Activated naive CD4-positive, alpha-beta T cell treated with anti-CD3 and anti-CD28 coated beads, Interleukin-2, amount 10 ng/mL, durations not matched to agents 7 days and 5 days (primary cell): ENCODE measurements around the gene TIMM44.

ENCODE experiments used
- CTCF ChIA-PET: fragments of 350-600 bp; sonication (Branson Sonifier 250); formaldehyde crosslinking; loops from one replicate; lab custom pipeline; 2021; ENCODE audit warnings: antibody characterized with exemption; lab: Charles Lee
- DNase-seq: peaks from one replicate; pipeline ENCODE4 v3.0.0-alpha.2; 2020
- H3K27ac Mint-ChIP-seq: one replicate; pipeline ENCODE4 v1.8.0; 2021; ENCODE audit warnings: mild to moderate bottlenecking, moderate library complexity, mixed read lengths
- H3K27me3 Mint-ChIP-seq: one replicate; pipeline ENCODE4 v1.8.0; 2021; ENCODE audit warnings: mild to moderate bottlenecking, mixed read lengths
- H3K36me3 Mint-ChIP-seq: one replicate; pipeline ENCODE4 v1.8.0; 2021; ENCODE audit warnings: mixed read lengths
- H3K4me1 Mint-ChIP-seq: one replicate; pipeline ENCODE4 v1.8.0; 2021; ENCODE audit warnings: mixed read lengths
- H3K4me3 Mint-ChIP-seq: one replicate; pipeline ENCODE4 v1.8.0; 2021; ENCODE audit warnings: mild to moderate bottlenecking, moderate library complexity, mixed read lengths
- H3K9me3 Mint-ChIP-seq: one replicate; pipeline ENCODE4 v1.8.0; 2021; ENCODE audit warnings: mixed read lengths

The TIMM44 gene

DNA sequence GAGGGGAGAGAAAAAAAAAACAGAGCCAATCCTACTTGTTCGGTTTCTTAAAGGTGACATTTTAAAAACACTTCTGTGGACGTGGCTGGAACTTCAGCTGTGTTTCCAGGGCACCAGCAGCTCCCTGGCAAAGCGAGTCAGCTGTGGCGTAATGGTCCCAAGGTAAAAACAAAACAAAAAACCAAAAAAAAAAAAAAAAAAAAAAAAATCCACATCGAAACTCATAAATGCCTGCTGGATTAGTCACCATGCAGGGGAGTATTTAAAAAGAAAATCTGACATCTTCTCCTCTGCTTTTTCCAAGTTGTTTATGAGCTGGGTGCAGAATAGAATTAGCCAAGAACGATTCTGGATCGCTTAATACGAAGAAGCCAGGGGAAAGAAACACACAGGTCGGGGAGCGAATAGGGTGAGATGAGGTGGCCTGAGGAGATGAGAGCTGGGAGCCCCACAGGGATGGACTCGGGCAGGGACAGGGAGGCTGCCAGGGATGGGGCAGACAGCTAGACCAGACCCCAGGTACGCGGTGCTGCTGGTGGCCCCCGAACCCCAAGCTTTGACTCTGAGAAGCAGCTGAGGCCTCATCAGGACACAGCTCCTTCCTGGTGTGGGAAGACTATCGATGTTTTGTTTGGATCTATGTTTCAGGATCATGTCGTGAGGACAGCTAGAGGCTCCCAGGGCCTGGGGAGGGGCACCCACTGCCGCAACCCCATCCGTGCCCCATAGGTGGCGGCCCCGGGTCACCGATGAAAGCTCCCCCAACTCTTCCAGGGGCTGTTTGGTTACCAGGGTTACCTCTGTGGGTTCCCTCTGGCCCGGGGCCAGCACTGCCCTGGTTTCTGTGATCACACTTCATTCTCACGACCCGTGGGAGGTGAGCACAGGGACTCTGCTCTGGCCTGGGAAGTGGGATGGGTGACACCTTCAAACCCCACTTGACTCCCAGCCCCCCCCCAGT lies 14.4 kb downstream of the TIMM44 start:
- H3K4me1 Mint-ChIP-seq: peaks cover 10% of the 10 kb centered on the region
- H3K27ac Mint-ChIP-seq: peak overlapping the region; percentile 12
- peak; percentile 69 for DNase-seq
- CTCF ChIA-PET: interaction anchor here (0.8 to 2.8 kb wide), 9 partner anchors 9 to 140 kb away, joined by 3 to 14 read pairs (median 4); partner anchors contain the start of gene TIMM44
- peaks cover 7% of the 10 kb centered on the region for H3K36me3 Mint-ChIP-seq
- H3K27me3 Mint-ChIP-seq: no peaks in the 10 kb centered on the region
- H3K4me3 Mint-ChIP-seq: no peak overlapping the region
- H3K9me3 Mint-ChIP-seq: no peaks in the 10 kb centered on the region

DNA sequence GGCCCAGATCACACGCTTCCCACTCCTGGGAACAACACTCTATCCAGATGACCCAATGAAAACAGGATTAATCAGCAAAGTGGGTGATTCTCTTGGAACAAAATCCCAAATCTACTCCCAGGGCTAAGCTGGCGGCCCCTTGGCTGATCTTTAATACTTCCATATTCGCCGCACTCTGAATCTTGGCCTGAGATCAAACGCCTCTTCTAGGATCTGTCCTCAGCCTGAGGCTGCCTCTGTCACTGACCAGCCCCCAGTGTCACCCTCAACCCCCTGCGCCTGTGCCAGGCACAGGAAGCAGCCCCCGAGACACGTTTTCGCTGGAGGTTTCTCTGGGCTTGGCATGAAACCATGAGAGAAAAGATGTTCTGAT lies 15.1 kb downstream of the TIMM44 start:
- peaks cover 10% of the 10 kb centered on the region for H3K4me1 Mint-ChIP-seq
- no peaks in the 10 kb centered on the region for H3K9me3 Mint-ChIP-seq
- no peak overlapping the region for H3K27ac Mint-ChIP-seq
- no peaks in the 10 kb centered on the region for H3K27me3 Mint-ChIP-seq
- H3K36me3 Mint-ChIP-seq: peaks cover 4% of the 10 kb centered on the region
- no peak overlapping the region for H3K4me3 Mint-ChIP-seq
- DNase-seq: no peak
- CTCF ChIA-PET: interaction anchor here (0.8 to 2.8 kb wide), 6 partner anchors 14 to 140 kb away, joined by 3 to 14 read pairs (median 4); partner anchors contain the start of gene TIMM44

DNA sequence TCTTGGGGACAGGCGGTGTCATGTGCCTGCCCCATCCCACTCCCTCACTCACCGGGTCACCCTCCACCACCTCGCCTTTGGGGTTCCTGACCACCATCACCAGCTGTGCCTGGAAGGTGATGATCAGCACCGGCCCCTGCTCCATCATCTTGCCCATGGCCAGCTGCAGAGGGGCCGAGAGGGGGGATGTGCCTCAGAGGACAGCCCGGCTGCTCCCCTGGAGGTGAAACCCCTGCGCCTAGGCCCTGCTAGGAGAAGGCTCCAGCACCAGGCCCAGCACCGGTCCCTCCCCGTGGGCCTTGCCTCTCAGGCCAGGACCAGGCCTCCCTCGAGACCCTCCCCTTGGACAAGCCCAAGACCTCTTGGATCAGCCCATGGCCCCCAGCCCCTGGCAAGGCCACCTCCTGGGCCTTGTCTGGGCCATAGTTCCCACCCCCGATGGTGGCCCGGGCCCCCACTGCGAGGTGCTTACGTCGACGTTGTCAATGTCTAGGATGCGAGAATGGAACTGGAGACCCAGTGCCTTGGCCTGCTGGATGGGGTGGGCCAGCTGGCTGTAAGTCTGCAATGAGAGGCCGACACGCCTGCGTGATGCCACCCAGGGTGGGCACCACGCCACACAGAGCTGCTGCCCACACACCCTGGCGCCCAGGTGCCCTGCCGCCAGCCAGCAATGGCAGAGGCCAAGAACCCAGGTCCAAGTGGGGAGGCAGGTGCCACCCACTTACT lies 15.7 kb downstream of the TIMM44 start:
- H3K27ac Mint-ChIP-seq: no peak overlapping the region
- H3K9me3 Mint-ChIP-seq: no peaks in the 10 kb centered on the region
- peaks cover 4% of the 10 kb centered on the region for H3K27me3 Mint-ChIP-seq
- DNase-seq: no peak
- CTCF ChIA-PET: interaction anchor here (1.9 kb wide), 1 partner anchor 73 kb away, joined by 4 read pairs; no protein-coding TSS in a partner anchor
- no peak overlapping the region for H3K4me3 Mint-ChIP-seq
- peaks cover 4% of the 10 kb centered on the region for H3K36me3 Mint-ChIP-seq
- peaks cover 10% of the 10 kb centered on the region for H3K4me1 Mint-ChIP-seq

DNA sequence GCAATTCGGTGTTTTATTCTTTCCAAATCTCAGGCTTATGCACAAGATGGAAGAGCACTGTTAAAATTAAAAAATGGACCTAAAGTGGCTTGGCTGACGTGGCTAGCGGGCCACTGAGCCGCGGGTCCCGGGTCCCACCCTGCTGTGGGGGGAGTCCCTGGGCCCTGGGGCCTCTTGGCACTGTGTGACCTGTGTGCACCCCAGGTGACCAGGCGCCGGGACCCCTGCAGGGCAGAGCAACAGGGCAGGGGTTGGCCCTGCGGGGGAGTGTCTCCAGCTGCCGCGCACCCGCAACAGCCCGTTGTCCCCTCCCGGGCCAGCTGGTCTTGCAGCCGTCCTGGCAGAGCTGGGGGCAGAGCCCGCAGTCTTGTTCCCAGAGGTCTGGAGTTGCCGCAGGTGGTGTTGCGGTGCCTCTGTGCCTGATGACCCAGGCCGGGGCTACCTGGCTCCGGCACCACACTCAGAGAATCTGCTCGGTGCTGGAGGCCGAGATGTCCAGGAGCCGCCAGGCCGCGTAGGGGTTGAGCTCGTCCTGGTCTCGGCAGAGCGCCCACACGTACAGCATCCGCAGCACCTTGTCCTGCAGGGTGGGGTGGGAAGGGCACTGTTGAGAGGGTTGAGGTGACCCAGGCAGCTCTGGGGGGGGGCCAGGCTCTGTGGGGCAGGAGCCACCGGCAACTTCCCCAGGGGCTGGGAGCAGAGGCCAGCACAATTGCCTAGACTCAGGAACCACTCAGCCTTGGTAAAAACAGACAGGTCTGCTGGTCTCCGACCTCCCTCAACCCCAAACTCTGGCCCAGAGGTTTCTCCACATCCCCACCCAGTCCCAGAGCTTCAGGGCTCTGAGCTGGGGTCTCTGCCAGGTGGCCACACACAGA lies 16.5 kb downstream of the TIMM44 start:
- H3K4me3 Mint-ChIP-seq: peak overlapping the region; percentile 50
- peak overlapping the region; percentile 58 for H3K27ac Mint-ChIP-seq
- H3K27me3 Mint-ChIP-seq: peaks cover 4% of the 10 kb centered on the region
- peaks cover 13% of the 10 kb centered on the region for H3K4me1 Mint-ChIP-seq
- H3K36me3 Mint-ChIP-seq: peaks cover 6% of the 10 kb centered on the region
- no peaks in the 10 kb centered on the region for H3K9me3 Mint-ChIP-seq
- no peak for DNase-seq
- CTCF ChIA-PET: interaction anchor here (0.7 to 1.9 kb wide), 2 partner anchors 73 to 74 kb away, joined by 3 to 4 read pairs; no protein-coding TSS in a partner anchor

DNA sequence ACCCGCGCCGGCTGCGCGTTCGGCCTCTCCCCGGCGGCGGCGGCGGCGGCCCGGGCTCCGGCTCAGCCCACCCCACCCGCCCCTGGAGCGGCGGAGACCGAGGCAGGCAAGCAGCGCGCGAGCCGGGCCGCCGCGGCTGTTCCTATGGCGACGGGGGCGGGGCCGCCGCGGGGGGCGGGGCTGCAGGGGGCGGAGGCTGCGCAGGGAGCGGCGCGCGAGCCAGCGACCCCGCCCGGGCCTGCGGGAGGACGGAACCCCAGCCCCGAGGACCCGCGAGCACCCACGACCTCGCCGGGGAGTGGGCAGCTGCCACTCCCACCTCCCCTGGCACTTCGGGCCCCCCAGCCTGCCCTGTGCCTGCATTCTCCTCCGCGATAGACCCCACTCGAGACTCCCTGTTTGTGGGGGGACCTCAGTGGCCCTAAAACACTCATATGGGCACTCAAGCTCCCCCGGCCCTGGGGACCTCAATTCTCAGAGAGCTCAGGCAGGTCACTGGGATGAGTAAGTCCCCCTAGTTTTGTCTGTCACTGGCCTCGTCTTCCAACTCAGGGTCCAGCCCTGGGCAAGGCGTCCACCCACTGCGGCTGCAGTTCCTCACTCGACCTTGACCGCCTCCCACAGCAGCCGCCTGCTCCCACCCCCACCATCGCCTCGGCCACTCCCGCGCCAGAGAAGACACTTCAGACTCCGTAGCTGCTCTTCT lies 17.3 kb downstream of the TIMM44 start, which contains the start of gene CTXN1:
CTXN1 (minus strand) TSS at position 115 of the 706 bp plus-strand sequence. CDS start 597 bp downstream, outside the sequence.
- CTCF ChIA-PET: no interaction called here
- Mint-ChIP-seq H3K36me3 (peaks cover 6% of the 10 kb centered on the region), H3K4me1 (peaks cover 20% of the 10 kb centered on the region), H3K27me3 (peaks cover 4% of the 10 kb centered on the region), H3K9me3 (no peaks in the 10 kb centered on the region), H3K4me3 (peak within 1 kb of the TSS; percentile 74), H3K27ac (peak within 1 kb of the TSS; percentile 63)
- peak; percentile 84 for DNase-seq

DNA sequence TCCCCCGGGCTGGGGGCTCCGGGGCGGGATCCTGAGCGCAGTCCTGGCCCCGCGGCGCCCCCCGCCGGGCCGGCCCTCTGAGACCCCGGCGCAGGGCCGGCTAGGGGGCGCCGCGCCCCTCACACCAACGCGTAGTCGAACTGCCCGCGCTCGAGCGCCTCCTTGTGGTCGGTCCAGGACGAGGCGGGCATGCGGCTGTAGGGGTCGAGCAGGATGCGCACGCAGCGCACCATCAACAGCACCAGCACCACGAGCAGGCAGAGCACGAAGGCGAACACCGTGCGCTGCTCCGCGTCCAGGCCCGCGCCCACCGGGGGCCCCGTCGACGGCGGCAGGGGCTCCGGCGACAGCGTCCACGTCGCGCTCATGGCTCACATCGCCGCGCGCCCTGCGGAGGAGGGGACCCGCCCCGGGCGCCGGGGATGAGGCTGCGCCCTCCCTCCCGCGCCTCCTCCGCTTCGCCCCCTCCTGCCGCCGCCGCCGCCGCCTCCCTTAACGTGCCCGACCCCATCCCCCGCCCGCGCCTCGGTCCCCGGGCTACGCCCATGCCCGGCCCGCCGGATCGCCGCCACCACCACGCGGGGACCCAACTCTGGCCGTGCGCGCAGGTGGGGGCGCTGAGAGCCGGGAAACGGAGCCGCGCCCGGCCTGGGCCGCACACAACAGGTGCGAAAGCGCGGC lies 18.2 kb downstream of the TIMM44 start:
- Mint-ChIP-seq H3K27ac (peak overlapping the region; percentile 63), H3K27me3 (peaks cover 4% of the 10 kb centered on the region), H3K4me1 (peaks cover 24% of the 10 kb centered on the region), H3K4me3 (peak overlapping the region; percentile 74), H3K9me3 (no peaks in the 10 kb centered on the region), H3K36me3 (peaks cover 2% of the 10 kb centered on the region)
- CTCF ChIA-PET: no interaction called here
- DNase-seq: peak; percentile 87

DNA sequence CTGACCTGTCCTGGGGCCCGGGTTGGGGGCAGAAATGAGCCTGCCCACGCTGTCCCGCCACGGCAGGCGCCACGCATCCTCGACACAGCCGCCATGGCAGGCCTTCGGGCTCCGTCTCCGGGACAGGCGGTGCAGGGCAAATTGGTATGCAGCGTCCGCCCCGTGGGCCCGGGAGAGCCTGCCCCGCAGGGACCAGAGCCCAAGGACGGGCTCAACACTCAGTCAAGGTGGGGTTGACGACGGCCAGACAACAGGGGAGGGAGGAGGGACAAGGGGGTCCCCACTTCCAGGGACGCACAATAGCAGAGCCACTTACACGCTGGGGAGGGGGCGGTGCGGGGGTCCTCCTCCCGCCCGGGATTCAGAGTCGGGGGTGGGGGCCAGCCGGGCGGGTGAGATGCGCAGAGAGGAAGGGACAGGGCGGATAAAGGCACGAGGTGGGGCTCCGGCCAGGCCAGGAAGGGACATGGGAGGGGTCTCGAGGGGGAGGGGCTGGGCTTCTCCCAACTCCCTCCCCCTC lies 18.8 kb downstream of the TIMM44 start:
- Mint-ChIP-seq H3K36me3 (peaks cover 6% of the 10 kb centered on the region), H3K27me3 (peaks cover 10% of the 10 kb centered on the region), H3K9me3 (no peaks in the 10 kb centered on the region), H3K27ac (no peak overlapping the region), H3K4me1 (peaks cover 28% of the 10 kb centered on the region), H3K4me3 (no peak overlapping the region)
- CTCF ChIA-PET: no interaction called here
- no peak for DNase-seq

DNA sequence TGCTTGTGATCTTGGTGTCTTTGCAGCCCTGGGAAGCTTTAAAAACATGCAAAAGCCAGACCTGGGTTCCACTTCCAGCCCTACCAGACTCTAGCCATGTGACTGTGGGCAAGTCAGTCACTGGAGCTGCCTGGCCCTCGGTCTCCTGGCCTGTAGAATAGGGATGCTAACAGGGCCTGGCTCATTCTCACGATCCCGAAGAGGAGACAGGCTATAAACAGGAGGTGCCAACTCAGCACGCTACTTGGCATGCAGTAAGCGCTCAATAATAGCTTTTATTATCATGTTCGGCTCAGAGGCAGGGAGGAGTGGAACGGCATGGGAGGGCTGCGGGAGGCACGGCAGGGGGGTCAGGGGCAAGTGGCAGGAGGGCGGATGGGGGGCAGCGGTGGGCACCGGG lies 19.2 kb downstream of the TIMM44 start:
- Mint-ChIP-seq H3K9me3 (no peaks in the 10 kb centered on the region), H3K27ac (no peak overlapping the region), H3K4me1 (peaks cover 31% of the 10 kb centered on the region), H3K27me3 (peaks cover 14% of the 10 kb centered on the region), H3K36me3 (peaks cover 7% of the 10 kb centered on the region), H3K4me3 (peak overlapping the region; percentile 38)
- no peak for DNase-seq
- CTCF ChIA-PET: interaction anchor here (1.1 to 1.2 kb wide), 2 partner anchors 43 to 70 kb away, joined by 3 to 7 read pairs; no protein-coding TSS in a partner anchor

DNA sequence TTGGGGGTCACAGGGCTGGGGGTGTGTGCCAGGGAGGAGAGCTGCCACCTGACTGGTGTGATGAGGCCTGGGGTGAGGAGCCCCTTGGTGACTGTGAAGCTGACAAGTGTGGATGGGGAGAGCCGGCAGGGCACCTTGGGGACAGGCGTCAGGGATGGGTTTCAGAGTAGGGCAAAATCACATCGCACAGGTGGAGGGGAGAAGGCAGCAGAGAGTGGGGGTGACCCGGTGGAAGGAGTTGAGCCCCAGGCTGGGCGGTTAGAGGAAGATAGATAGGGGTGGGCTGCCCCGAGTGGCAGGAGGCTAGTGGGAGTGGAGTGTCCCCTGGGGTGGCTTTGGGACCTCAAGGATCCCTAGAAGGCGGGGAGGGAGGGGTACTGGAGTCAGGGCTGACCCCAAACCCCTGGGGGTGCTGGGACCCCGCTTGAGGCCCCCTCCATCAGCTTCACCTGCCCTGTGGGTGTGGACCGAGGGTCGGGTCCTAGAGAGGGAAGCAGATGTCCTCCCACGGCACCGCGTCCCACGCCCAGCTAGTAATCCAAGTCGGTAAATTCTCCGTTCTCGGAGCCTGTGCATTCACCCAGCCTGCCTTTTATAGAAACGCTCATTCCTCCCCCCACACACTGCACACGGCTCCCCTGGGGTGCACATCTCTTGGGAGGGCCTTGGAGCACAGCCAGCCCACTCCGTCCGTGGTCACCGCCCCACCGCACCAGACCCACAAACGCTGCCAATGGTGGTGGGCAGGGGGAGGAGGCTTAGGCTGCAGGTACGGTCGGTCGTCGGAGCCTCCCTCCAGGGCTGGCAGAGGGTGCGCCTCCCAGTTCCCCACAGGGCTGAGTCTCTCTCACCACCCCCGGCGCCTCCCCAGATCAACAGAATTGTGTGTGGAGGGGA lies 19.9 kb downstream of the TIMM44 start:
- H3K27ac Mint-ChIP-seq: no peak overlapping the region
- H3K36me3 Mint-ChIP-seq: peaks cover 7% of the 10 kb centered on the region
- peaks cover 21% of the 10 kb centered on the region for H3K27me3 Mint-ChIP-seq
- H3K4me3 Mint-ChIP-seq: peak overlapping the region; percentile 21
- CTCF ChIA-PET: interaction anchor here (1.0 to 1.2 kb wide), 3 partner anchors 42 to 71 kb away, joined by 3 to 7 read pairs (median 3); no protein-coding TSS in a partner anchor
- H3K4me1 Mint-ChIP-seq: peaks cover 32% of the 10 kb centered on the region
- no peak for DNase-seq
- H3K9me3 Mint-ChIP-seq: no peaks in the 10 kb centered on the region

DNA sequence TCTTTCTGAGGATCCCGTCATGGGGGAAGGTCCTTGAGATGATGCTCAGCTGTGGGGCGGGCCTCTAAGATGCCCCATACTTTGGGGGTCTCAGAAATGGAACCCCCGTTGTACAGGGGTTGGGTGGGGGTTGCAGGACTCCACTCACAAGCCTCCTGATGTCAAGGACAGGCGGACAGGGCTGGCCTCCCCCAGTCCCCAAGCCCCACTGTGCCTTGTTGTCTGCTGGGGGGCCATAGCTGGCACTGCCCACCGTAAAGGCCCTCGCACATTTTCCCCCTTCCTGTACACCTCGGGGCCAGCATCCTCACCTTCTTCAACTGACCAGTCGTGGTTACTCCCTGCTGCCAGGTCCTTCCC lies 20.6 kb downstream of the TIMM44 start:
- Mint-ChIP-seq H3K4me1 (peaks cover 37% of the 10 kb centered on the region), H3K9me3 (no peaks in the 10 kb centered on the region), H3K36me3 (peaks cover 7% of the 10 kb centered on the region), H3K27me3 (peaks cover 29% of the 10 kb centered on the region), H3K4me3 (peak overlapping the region; percentile 21), H3K27ac (peak overlapping the region; percentile 59)
- CTCF ChIA-PET: interaction anchor here (1.0 kb wide), 1 partner anchor 71 kb away, joined by 3 read pairs; no protein-coding TSS in a partner anchor
- DNase-seq: no peak

DNA sequence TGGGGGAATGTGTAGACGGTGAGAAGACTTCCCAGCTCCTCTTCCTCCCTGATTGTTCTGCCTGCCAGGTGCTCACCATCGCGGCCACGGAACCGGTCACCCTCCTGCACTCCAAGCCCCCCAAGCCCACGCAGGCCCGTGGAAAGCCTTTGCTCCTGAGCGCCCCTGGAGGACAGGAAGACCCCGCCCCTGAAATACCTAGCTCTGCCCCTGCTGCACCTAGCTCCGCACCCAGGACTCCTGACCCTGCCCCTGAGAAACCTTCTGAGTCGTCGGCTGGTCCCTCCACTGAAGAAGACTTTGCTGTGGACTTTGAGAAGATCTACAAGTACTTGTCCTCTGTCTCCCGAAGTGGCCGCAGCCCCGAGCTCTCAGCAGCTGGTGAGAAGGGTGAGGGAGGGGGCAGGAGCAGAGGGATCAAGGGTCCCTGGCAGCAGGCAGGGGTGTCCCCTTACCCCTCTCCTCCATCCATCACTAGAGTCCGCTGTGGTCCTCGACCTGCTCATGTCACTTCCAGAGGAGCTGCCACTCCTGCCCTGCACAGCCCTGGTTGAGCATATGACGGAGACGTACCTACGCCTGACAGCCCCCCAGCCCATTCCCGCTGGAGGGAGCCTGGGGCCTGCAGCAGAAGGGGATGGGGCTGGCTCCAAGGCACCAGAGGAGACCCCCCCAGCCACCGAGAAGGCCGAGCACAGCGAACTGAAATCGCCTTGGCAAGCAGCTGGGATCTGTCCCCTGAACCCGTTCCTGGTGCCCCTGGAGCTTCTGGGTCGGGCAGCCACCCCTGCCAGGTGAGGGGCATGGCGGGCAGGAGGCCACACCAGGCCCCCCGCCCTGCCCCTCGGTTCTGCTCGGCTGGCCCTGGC lies 21.3 kb downstream of the TIMM44 start:
- DNase-seq: no peak
- CTCF ChIA-PET: interaction anchor here (0.7 kb wide), 1 partner anchor 60 kb away, joined by 3 read pairs; no protein-coding TSS in a partner anchor
- peaks cover 40% of the 10 kb centered on the region for H3K4me1 Mint-ChIP-seq
- no peaks in the 10 kb centered on the region for H3K9me3 Mint-ChIP-seq
- peaks cover 35% of the 10 kb centered on the region for H3K27me3 Mint-ChIP-seq
- H3K4me3 Mint-ChIP-seq: peak overlapping the region; percentile 55
- H3K27ac Mint-ChIP-seq: peak overlapping the region; percentile 78
- peaks cover 7% of the 10 kb centered on the region for H3K36me3 Mint-ChIP-seq
